Measurements from ENCODE around the gene OR14A2. TPM values are rescaled to one million over a fixed set of nuclear protein-coding genes. Genes with fewer than 3 reads are reported as not detected.
"Not testable (repeated sequence)": the region's sequence is repeated elsewhere in the genome, so short reads cannot be mapped to it uniquely, and the experiment has no call there.

Gene OR14A2
- total RNA-seq (not detected), polyA plus RNA-seq (not detected)

- DNase-seq: no peak
- no peaks in the 10 kb centered on the region for H3K36me3 ChIP-seq
- H3K9me3 ChIP-seq: peaks cover 0 to 2% (median 0%) of the 10 kb centered on the region in 4 donors
- H3K27ac ChIP-seq: no peak within 1 kb of the TSS
- 94 to 97% methylated on average over 2 of the region's 2 CpGs for WGBS, 2 donors
- H3K4me1 ChIP-seq: no peaks in the 10 kb centered on the region
- intact Hi-C loops (cut with DNase I): no loop called here
- TF ChIP-seq POLR2A (IDR thresholded peaks at IDR 0.05) (no peak), EP300 (IDR thresholded peaks at IDR 0.05) (no peak), POLR2AphosphoS5 (IDR thresholded peaks at IDR 0.05) (no peak), CTCF (IDR thresholded peaks at IDR 0.05) (no peak)
- no peak within 1 kb of the TSS for H3K4me3 ChIP-seq
- H3K27me3 ChIP-seq: no peaks in the 10 kb centered on the region
These were observed at the start of gene OR14A2 for GRCh38 chr1:247748041-247748440. Gene OR14A2 (minus strand): TSS chr1:247748141.

- no peaks in the 10 kb centered on the region for H3K36me3 ChIP-seq
- H3K4me3 ChIP-seq: no peak overlapping the region
- H3K9me3 ChIP-seq: no peaks in the 10 kb centered on the region
- DNase-seq: no peak
- no peak for TF ChIP-seq POLR2A (IDR thresholded peaks at IDR 0.05)
- no peak for TF ChIP-seq EP300 (IDR thresholded peaks at IDR 0.05)
- 0 to 65% methylated on average over 2 of the region's 2 CpGs for WGBS, 2 donors
- H3K27ac ChIP-seq: no peak overlapping the region
- no peaks in the 10 kb centered on the region for H3K27me3 ChIP-seq
- no peaks in the 10 kb centered on the region for H3K4me1 ChIP-seq
- intact Hi-C loops (cut with DNase I): no loop called here
These were observed 49.6 kb upstream of the OR14A2 start for GRCh38 chr1:247797518-247797917.

- H3K27me3 ChIP-seq: no peaks in the 10 kb centered on the region
- intact Hi-C loops (cut with DNase I): no loop called here
- H3K4me1 ChIP-seq: no peaks in the 10 kb centered on the region
- no peak overlapping the region for H3K27ac ChIP-seq
- H3K36me3 ChIP-seq: no peaks in the 10 kb centered on the region
- no peak overlapping the region for H3K4me3 ChIP-seq
- TF ChIP-seq POLR2AphosphoS5 (IDR thresholded peaks at IDR 0.05) (no peak), CTCF (IDR thresholded peaks at IDR 0.05) (no peak), POLR2A (IDR thresholded peaks at IDR 0.05) (no peak), EP300 (IDR thresholded peaks at IDR 0.05) (no peak)
- DNase-seq: no peak
- H3K9me3 ChIP-seq: no peaks in the 10 kb centered on the region
These were observed 21.7 kb upstream of the OR14A2 start for GRCh38 chr1:247769603-247770002.

GRCh38 chr1:247760456-247760855 is 12.5 kb upstream of the OR14A2 start, which contains the start of gene OR1C1:
Gene OR1C1 (minus strand): TSS chr1:247760556. CDS start chr1:247758406, 2,150 bp downstream.
- TF ChIP-seq EP300 (IDR thresholded peaks at IDR 0.05) (no peak), CTCF (IDR thresholded peaks at IDR 0.05) (no peak), POLR2AphosphoS5 (IDR thresholded peaks at IDR 0.05) (no peak), POLR2A (IDR thresholded peaks at IDR 0.05) (no peak)
- Histone ChIP-seq H3K27ac (no peak within 1 kb of the TSS), H3K9me3 (no peaks in the 10 kb centered on the region), H3K4me3 (no peak within 1 kb of the TSS), H3K27me3 (no peaks in the 10 kb centered on the region), H3K4me1 (no peaks in the 10 kb centered on the region), H3K36me3 (no peaks in the 10 kb centered on the region)
- intact Hi-C loops (cut with DNase I): no loop called here
- DNase-seq: no peak
- 91 to 95% methylated on average over 3 of the region's 3 CpGs for WGBS, 2 donors

GRCh38 chr1:247754311-247754710 is 6.4 kb upstream of the OR14A2 start:
- intact Hi-C loops (cut with DNase I): not testable (repeated sequence)

GRCh38 chr1:247749870-247750269 is 1.9 kb upstream of the OR14A2 start:
- intact Hi-C loops (cut with DNase I): no loop called here
- TF ChIP-seq CTCF (IDR thresholded peaks at IDR 0.05) (no peak), EP300 (IDR thresholded peaks at IDR 0.05) (no peak), POLR2AphosphoS5 (IDR thresholded peaks at IDR 0.05) (no peak), POLR2A (IDR thresholded peaks at IDR 0.05) (no peak)
- 94% methylated on average over 1 of the region's 1 CpG for WGBS, 2 donors

More at GRCh38 chr1:247754311-247754710, 6.4 kb upstream of the OR14A2 start:
- H3K36me3 ChIP-seq, H3K9me3 ChIP-seq, H3K27me3 ChIP-seq, DNase-seq, H3K4me3 ChIP-seq, H3K27ac ChIP-seq, H3K4me1 ChIP-seq: not testable (repeated sequence)
- 95 to 96% methylated on average over 1 of the region's 1 CpG for WGBS, 2 donors

More at GRCh38 chr1:247749870-247750269, 1.9 kb upstream of the OR14A2 start:
- no peaks in the 10 kb centered on the region for H3K27me3 ChIP-seq
- no peaks in the 10 kb centered on the region for H3K9me3 ChIP-seq
- DNase-seq: no peak
- H3K27ac ChIP-seq: no peak overlapping the region
- no peak overlapping the region for H3K4me3 ChIP-seq
- no peaks in the 10 kb centered on the region for H3K4me1 ChIP-seq
- no peaks in the 10 kb centered on the region for H3K36me3 ChIP-seq

Data from sigmoid colon (tissue), 7 donors.